ENCODE measurements around the gene TPRG1L.

GRCh38 chr1:3625151-3625907, 514 bp downstream of the TPRG1L start:
- TF ChIP-seq POLR2A (IDR thresholded peaks at IDR 0.05) = no peak
- TF ChIP-seq, protein P1, sequence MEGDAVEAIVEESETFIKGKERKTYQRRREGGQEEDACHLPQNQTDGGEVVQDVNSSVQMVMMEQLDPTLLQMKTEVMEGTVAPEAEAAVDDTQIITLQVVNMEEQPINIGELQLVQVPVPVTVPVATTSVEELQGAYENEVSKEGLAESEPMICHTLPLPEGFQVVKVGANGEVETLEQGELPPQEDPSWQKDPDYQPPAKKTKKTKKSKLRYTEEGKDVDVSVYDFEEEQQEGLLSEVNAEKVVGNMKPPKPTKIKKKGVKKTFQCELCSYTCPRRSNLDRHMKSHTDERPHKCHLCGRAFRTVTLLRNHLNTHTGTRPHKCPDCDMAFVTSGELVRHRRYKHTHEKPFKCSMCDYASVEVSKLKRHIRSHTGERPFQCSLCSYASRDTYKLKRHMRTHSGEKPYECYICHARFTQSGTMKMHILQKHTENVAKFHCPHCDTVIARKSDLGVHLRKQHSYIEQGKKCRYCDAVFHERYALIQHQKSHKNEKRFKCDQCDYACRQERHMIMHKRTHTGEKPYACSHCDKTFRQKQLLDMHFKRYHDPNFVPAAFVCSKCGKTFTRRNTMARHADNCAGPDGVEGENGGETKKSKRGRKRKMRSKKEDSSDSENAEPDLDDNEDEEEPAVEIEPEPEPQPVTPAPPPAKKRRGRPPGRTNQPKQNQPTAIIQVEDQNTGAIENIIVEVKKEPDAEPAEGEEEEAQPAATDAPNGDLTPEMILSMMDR (IDR thresholded peaks at IDR 0.05) = no peak

All from testis (tissue), 2 donors.